Gastrocnemius medialis (tissue), 4 donors: ENCODE results near the gene TSPAN1.

ENCODE experiments used
- CTCF ChIP-seq, 5 experiments: fragments of 450-650 bp in 3 of 5; fragments of 200-600 bp in 2 of 5; sonication (generic) in 2 of 5; IDR thresholded peaks in 4 of 5; conservative IDR thresholded peaks in 1 of 5; 1 replicate in 4 of 5; 2 replicates in 1 of 5; pipeline ENCODE4 v1.5.1; 2016 to 2019; ENCODE audit warnings: antibody characterized with exemption in 5 of 5, mild to moderate bottlenecking in 3 of 5, moderate library complexity in 3 of 5
- POLR2A ChIP-seq, 2 donors: fragments of 450-650 bp; IDR thresholded peaks; one replicate each; pipeline ENCODE4 v1.6.1; 2017; ENCODE audit warnings: antibody characterized with exemption in 2 of 2, mild to moderate bottlenecking in 2 of 2, moderate library complexity in 2 of 2

GRCh38 chr1:46173361-46173856 is 1.5 kb upstream of the TSPAN1 start:
- TF ChIP-seq CTCF (IDR thresholded peaks at IDR 0.05 in 4 of 5, conservative IDR thresholded peaks at IDR 0.05 in 1 of 5) (peak in 2 of 5 experiments; percentile 11 to 27), POLR2A (IDR thresholded peaks at IDR 0.05) (no peak)
